Fibroblast of mammary gland (primary cell): ENCODE measurements around the gene SPSB2.

Source experiments
- DNase-seq: peaks from one replicate; pipeline ENCODE4 v3.0.0-alpha.2; 2010; ENCODE audit warnings: low read depth
- H3K4me3 ChIP-seq: 2 replicates; pipeline ENCODE4 v1.5.1; 2011; ENCODE audit warnings: low read depth, mild to moderate bottlenecking, low read length, moderate library complexity; ENCODE audit not compliant: control insufficient read depth
- CTCF ChIP-seq: conservative IDR thresholded peaks from 2 replicates; pipeline ENCODE4 v1.5.1; 2011; ENCODE audit warnings: low read depth, low read length, inconsistent platforms; ENCODE audit not compliant: control insufficient read depth, insufficient read depth

Gene SPSB2

GRCh38 chr12:6852651-6853354, 20.3 kb downstream of the SPSB2 start:
- peak; percentile 79 for DNase-seq
- H3K4me3 ChIP-seq: peak overlapping the region; percentile 93
- no peak for TF ChIP-seq CTCF

- no peak for TF ChIP-seq CTCF
- H3K4me3 ChIP-seq: peak within 1 kb of the TSS; percentile 93
- peak; percentile 100 for DNase-seq
Measured at GRCh38 chr12:6851921-6852650, 21.0 kb downstream of the SPSB2 start, which contains the start of gene USP5. TSS of gene USP5 (plus strand) at chr12:6852150. CDS start at chr12:6852180, 30 bp downstream.

GRCh38 chr12:6851153-6851920, 21.8 kb downstream of the SPSB2 start, which contains the start of gene CDCA3:
TSS of gene CDCA3 (minus strand) at chr12:6851286. CDS start at chr12:6850952, 334 bp downstream.
- peak; percentile 99 for DNase-seq
- TF ChIP-seq CTCF: no peak
- H3K4me3 ChIP-seq: peak within 1 kb of the TSS; percentile 93

- peak overlapping the region; percentile 93 for H3K4me3 ChIP-seq
- no peak for TF ChIP-seq CTCF
- no peak for DNase-seq
Measured at GRCh38 chr12:6850796-6851152, 22.3 kb downstream of the SPSB2 start.

- H3K4me3 ChIP-seq: peak overlapping the region; percentile 93
- DNase-seq: no peak
- TF ChIP-seq CTCF: no peak
Measured at GRCh38 chr12:6849976-6850560, 23.0 kb downstream of the SPSB2 start.

- H3K4me3 ChIP-seq: no peak overlapping the region
- no peak for TF ChIP-seq CTCF
- DNase-seq: no peak
Measured at GRCh38 chr12:6849427-6849826, 23.7 kb downstream of the SPSB2 start.
